Stimulated activated CD4-positive, alpha-beta T cell treated with anti-CD3 and anti-CD28 coated beads, Interleukin-15, amount 100 ng/mL, for 1 hour (primary cell): ENCODE results near the gene ARHGEF2.

Experiments
- DNase-seq, 2 donors: peaks; one replicate each; pipeline ENCODE4 v3.0.0-alpha.2; 2020; ENCODE audit warnings: low read depth in 1 of 2, low spot score in 1 of 2

The ARHGEF2 gene

GRCh38 chr1:155912056-155912536 is 66.3 kb downstream of the ARHGEF2 start:
- DNase-seq = no peak

DNA sequence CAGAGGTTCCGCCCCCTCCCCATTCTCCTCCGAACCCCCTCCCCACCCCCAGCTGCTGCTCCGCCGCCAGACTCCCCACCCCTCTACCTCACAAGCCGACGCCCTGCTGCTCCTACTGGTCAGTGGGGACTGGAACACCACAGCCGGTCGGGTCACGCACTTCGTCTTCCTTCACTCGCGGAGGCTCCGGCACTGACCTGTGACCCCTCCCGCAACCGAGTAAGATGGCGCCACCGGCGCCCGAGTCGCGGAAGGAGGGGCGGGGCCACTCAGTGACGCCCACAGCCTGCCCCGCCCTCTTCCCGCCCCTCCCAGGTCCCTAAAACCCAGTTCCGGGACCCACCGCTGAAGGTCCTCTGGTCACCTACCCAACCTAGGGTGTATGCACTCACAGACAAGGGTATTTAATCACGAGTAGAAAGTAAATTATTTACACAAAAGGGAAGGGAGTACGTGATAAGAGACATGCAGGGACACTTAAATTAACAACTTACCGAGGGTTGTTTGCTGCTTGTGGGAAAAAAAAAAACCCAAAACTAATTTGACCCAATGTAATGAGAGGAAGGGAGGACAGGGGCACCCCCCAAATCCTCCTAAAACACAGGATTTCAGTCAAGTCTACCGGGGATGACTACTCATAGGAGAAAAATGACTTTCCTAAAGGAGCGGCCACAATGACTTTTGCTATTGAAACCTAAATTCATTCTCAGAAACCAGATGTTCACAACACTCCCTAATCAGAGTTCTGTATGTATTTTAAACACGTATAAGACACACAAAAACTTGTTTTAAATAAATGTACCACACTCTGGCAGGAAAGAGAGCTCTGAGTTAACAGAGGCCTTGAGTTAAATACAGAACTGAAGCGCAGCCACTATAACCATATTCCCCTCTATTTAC is 66.9 kb downstream of the ARHGEF2 start, which contains the start of gene RIT1:
TSS of gene RIT1 (minus strand) at position 194 of the 900 bp plus-strand sequence. CDS start 588 bp downstream, outside the sequence.
- peak; percentile 74 to 76 for DNase-seq

DNA sequence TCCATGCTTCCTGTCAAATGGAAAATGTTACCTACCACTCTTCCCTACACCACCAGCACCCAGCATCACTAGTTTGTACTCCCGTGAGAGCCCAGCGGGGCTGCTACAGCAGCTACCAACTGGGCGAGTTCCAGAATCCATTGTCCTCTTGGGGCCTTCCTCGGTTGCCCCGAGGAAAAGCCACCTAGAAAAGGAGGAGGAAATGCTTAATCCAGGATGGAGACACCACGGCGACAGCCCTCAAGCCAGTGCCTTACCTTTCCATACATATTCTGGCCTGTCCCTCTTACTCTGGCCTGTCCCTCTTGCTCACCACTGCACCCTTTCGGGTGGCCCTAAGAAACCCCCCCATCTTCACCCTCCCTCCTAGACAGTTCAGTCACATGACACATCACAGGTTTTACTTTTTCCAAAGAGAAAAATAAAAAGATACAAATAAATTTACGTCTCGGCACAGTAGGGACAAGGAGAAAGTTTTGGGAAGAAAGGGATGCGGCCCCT is 67.7 kb downstream of the ARHGEF2 start:
- no peak for DNase-seq

- no peak for DNase-seq
Measured at GRCh38 chr1:155909894-155910293, 68.5 kb downstream of the ARHGEF2 start.

DNA sequence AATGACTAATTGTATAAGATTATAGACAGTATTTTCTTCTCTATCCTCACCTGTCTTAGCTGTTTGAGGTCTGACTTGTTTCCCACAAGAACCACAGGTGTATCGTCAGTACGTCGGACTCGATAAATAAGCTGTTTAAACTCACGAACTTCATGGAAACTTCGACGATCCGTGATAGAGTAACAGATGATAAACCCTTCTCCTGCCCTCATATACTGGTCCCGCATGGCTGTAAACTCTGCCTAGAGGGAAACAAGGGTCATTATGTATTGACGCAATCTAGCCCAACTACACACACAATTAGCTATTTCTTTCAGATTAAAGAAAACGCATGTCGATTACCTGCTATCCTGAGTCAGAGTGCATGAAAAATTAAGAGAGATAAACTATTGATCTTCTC is 74.1 kb downstream of the ARHGEF2 start:
- no peak for DNase-seq

DNA sequence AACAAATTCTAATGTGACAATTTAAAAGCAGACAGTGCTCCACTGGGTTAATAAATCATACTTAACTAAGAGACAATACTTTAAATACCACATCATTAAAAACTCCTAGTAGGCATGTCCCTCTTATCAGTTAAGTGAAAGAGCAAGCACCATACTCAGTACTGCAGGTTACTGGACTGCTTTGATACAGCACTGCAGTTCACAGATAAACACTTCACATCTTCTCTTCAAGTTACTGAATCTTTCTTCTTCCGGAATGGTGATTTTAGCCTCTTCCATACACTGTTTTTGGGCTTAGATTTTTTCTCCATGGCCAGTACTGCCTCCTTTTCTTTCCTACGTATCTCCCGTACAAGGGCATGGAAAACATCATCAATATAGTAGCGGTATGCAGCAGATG is 78.2 kb downstream of the ARHGEF2 start:
- DNase-seq = no peak

DNA sequence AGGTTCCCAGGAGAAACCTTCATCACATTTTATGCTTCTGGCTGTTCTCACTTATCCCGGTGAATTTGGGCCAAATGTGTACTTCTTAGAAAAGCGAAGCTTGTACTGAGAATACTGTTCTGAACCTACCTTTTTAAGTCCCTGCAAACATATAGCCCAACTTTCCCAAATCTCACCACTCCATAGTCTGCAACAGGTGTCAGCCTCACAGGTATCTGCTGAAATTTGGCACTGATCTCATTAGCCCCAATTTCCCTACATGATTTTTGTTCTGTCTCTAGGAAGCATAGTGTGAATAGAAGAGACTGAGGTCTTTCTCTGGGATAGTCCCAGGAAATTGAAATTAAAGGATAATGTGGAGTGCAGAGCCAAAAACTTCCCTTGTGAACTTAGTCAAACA is 78.7 kb downstream of the ARHGEF2 start:
- DNase-seq = no peak

- DNase-seq = no peak
Measured at GRCh38 chr1:155898888-155899287, 79.5 kb downstream of the ARHGEF2 start.

DNA sequence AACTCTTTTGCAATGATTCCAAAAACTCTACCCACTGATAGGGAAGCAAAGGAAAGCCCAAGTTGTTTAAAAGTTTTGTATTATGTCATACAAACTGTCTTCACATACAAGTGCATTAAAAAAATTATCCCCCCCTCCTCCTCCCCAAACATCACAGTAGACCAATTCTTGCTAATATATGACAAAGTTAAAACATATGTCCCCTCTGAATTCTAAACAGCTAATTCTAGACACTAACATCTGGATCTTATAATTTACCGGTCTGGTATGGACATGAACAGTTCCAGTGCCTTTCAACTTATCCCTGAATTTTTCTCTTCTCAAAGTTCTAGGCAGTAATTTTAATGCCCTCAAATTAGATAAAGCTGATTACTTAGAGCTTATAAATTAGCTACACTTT is 80.6 kb downstream of the ARHGEF2 start:
- DNase-seq = no peak
